ENCODE data around the gene SERPINA10.
"Not testable (repeated sequence)": the region's sequence is repeated elsewhere in the genome, so short reads cannot be mapped to it uniquely, and the experiment has no call there.

The SERPINA10 gene

DNA sequence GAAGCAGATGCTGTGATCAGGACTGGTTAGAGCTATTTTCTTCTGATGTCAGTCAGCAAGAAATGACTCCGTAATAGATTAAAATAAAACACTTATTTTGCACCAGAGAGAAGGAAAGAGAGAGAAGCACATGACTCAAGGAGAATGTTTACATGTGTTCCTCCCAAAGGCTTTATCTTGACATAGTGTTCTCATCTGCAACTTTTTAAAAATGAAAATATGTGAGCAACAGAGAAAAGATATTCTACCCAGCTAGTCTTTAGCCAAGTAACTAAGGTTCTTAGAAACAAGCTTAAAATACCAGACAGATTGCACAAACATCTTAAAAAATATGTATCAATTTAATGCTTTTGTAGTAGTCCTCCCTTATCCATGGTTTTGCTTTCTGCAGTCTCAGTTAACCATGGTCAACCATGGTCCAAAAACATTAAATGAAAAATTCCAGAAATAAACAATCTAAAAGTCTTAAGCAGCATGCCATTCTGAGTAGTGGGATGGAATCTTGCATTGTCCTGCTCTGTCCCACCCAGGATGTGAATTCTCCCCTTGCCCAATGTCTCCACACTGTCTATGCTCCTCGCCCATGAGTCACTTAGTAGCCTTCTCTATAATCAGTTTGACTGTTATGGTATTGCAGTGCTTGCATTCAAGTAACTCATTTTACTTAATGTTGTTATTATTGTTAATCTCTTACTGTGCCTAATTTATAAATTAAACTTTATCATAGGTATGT lies 9.9 kb downstream of the SERPINA10 start:
- TF ChIP-seq GATA1 (IDR thresholded peaks at IDR 0.05; ENCODE audit: low read depth, low read length) (no peak), POLR2A (IDR thresholded peaks at IDR 0.05; ENCODE audit: low read length) (no peak)
- no peak for DNase-seq

DNA sequence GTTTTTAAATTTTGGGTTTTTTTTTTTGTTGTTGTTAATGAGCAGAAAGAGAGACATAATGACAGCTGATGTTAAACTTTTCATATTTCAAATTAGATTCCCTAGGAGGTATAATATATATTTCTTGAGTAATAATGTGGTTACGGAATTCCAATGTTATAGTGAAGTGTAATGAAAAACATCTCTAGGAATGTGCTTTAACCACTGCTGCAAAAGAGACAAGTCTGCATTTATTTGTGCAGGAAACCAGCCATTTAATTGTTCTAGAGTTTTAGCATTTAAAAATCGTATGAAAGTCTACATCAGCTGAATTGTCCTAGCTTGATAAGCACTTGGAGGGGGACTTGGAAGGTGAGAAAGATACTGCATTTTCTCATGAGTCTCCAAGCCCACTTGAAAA lies 14.3 kb downstream of the SERPINA10 start:
- TF ChIP-seq GATA1 (IDR thresholded peaks at IDR 0.05; ENCODE audit: low read depth, low read length), result no peak
- no peak for TF ChIP-seq POLR2A (IDR thresholded peaks at IDR 0.05; ENCODE audit: low read length)
- DNase-seq, result no peak

- not testable (repeated sequence) for DNase-seq
These were observed 16.0 kb downstream of the SERPINA10 start for GRCh38 chr14:94276898-94277561.

GRCh38 chr14:94269156-94269555 lies 23.9 kb downstream of the SERPINA10 start:
- TF ChIP-seq POLR2A (IDR thresholded peaks at IDR 0.05; ENCODE audit: low read length), result no peak
- TF ChIP-seq GATA1 (IDR thresholded peaks at IDR 0.05; ENCODE audit: low read depth, low read length), result no peak
- DNase-seq, result no peak

- DNase-seq, result not testable (repeated sequence)
These were observed 24.5 kb downstream of the SERPINA10 start for GRCh38 chr14:94268582-94268981.

DNA sequence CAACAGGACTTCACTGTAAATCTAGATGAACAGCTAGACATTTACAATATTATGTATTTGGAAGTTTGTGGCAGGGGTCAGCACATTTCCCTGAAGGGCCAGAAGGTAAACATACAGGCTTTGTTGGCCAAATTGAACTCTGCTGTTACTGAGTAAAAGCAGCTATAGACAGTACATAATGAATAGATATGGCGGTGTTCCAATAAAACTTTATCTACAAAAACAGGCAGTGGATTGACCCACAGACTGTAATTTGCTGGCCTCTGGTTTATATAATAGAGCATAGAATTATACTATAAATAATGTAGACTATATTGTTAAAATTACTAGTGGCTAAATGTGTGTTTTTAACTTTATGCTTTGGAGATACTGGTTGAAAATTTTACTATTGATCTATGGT lies 25.7 kb downstream of the SERPINA10 start:
- TF ChIP-seq POLR2A (IDR thresholded peaks at IDR 0.05; ENCODE audit: low read length), result no peak
- TF ChIP-seq GATA1 (IDR thresholded peaks at IDR 0.05; ENCODE audit: low read depth, low read length), result no peak
- no peak for DNase-seq

GRCh38 chr14:94264195-94264594 lies 28.9 kb downstream of the SERPINA10 start:
- DNase-seq, result not testable (repeated sequence)

GRCh38 chr14:94244182-94244581 lies 48.9 kb downstream of the SERPINA10 start:
- no peak for TF ChIP-seq POLR2A (IDR thresholded peaks at IDR 0.05; ENCODE audit: low read length)
- TF ChIP-seq GATA1 (IDR thresholded peaks at IDR 0.05; ENCODE audit: low read depth, low read length), result no peak
- DNase-seq, result no peak

- TF ChIP-seq POLR2A (IDR thresholded peaks at IDR 0.05; ENCODE audit: low read length), result no peak
- TF ChIP-seq GATA1 (IDR thresholded peaks at IDR 0.05; ENCODE audit: low read depth, low read length), result no peak
- no peak for DNase-seq
These were observed 53.7 kb downstream of the SERPINA10 start for GRCh38 chr14:94239406-94239805.

- no peak for TF ChIP-seq POLR2A (IDR thresholded peaks at IDR 0.05; ENCODE audit: low read length)
- no peak for TF ChIP-seq GATA1 (IDR thresholded peaks at IDR 0.05; ENCODE audit: low read depth, low read length)
- DNase-seq, result no peak
These were observed 55.1 kb downstream of the SERPINA10 start for GRCh38 chr14:94237983-94238382.

- TF ChIP-seq GATA1 (IDR thresholded peaks at IDR 0.05; ENCODE audit: low read depth, low read length), result no peak
- TF ChIP-seq POLR2A (IDR thresholded peaks at IDR 0.05; ENCODE audit: low read length), result no peak
- no peak for DNase-seq
These were observed 56.0 kb downstream of the SERPINA10 start for GRCh38 chr14:94237046-94237445.

Measured in erythroblast (primary cell).